GM12878 (cell line): ENCODE data around the gene CD69. TPM values are rescaled to one million over a fixed set of nuclear protein-coding genes. Genes with fewer than 3 reads are reported as not detected.

Experiments used
- ATAC-seq: fragments of 200-7000 bp; cut with Tn5 transposase; 3 replicates; pipeline ENCODE4 v1.9.1; 2020; ENCODE audit warnings: mild to moderate bottlenecking, moderate library complexity
- BruUV-seq: library from RNA; stranded (reverse); fragments of 400-500 nt; replicated peaks from 2 replicates; lab custom pipeline; 2021; lab: Mats Ljungman, UMichigan
- CTCF ChIA-PET: fragments of 300-600 bp; sonication (Branson Sonifier 250); formaldehyde crosslinking; extraction: SDS; loops from one replicate; lab custom pipeline; 2021; ENCODE audit warnings: inconsistent platforms; lab: Yijun Ruan, JAX
- POLR2A ChIA-PET: fragments of 350-600 bp; formaldehyde crosslinking; extraction: SDS; loops from one replicate; lab custom pipeline; 2021; ENCODE audit warnings: inconsistent platforms; lab: Charles Lee
- RAD21 ChIA-PET: fragments of 300-600 bp; sonication (Branson Sonifier 250); formaldehyde crosslinking; loops from one replicate; lab custom pipeline; 2023; ENCODE audit warnings: antibody characterized with exemption; ENCODE audit not compliant: unreplicated experiment; lab: Charles Lee
- SMC1A ChIA-PET: fragments of 300-600 bp; sonication (Branson Sonifier 250); formaldehyde crosslinking; loops from one replicate; lab custom pipeline; 2023; ENCODE audit not compliant: unreplicated experiment, uncharacterized antibody; lab: Charles Lee
- DNase-seq: peaks from one replicate; pipeline ENCODE4 v3.0.0-alpha.2; 2011; ENCODE audit warnings: low read depth, low spot score
- FAIRE-seq: peaks from 3 replicates; lab custom pipeline; 2011; peaks lifted over from hg19 to GRCh38; lab: Jason Lieb, UNC
- H2AFZ ChIP-seq: 2 replicates; pipeline ENCODE4 v1.6.0; 2011; ENCODE audit warnings: low read depth, low read length, control low read depth; ENCODE audit not compliant: control insufficient read depth
- H3K27ac ChIP-seq: 2 replicates; pipeline ENCODE4 v1.5.1; 2011; ENCODE audit warnings: control low read depth; ENCODE audit not compliant: control insufficient read depth, insufficient read depth
- H3K27me3 ChIP-seq, 2 experiments: replicated peaks in 1 of 2; 2 replicates each; pipeline versions ENCODE4 v1.6.0 to v1.6.1; 2011; ENCODE audit warnings: low read length in 1 of 2; ENCODE audit not compliant: control insufficient read depth in 2 of 2, insufficient read depth in 2 of 2
- H3K36me3 ChIP-seq, 2 experiments: 2 replicates each; pipeline ENCODE4 v1.5.1; 2011; ENCODE audit warnings: low read length in 1 of 2; ENCODE audit not compliant: control insufficient read depth in 2 of 2, insufficient read depth in 2 of 2
- H3K4me1 ChIP-seq: 2 replicates; pipeline ENCODE4 v1.6.1; 2011; ENCODE audit warnings: mild to moderate bottlenecking, low read length, moderate library complexity, mixed read lengths; ENCODE audit not compliant: control insufficient read depth, insufficient read depth
- H3K4me2 ChIP-seq: 2 replicates; pipeline ENCODE4 v1.6.0; 2011; ENCODE audit warnings: control low read depth; ENCODE audit not compliant: control insufficient read depth, insufficient read depth
- H3K4me3 ChIP-seq: fragments of 200-600 bp; sonication (generic); 2 replicates; pipeline ENCODE4 v1.5.1; 2016
- H3K79me2 ChIP-seq: 2 replicates; pipeline ENCODE4 v1.6.0; 2011; ENCODE audit warnings: low read length; ENCODE audit not compliant: control insufficient read depth, insufficient read depth
- H3K9ac ChIP-seq: 2 replicates; pipeline ENCODE4 v1.8.0; 2011; ENCODE audit warnings: low read length, control low read depth, mixed read lengths; ENCODE audit not compliant: control insufficient read depth, insufficient read depth
- H3K9me3 ChIP-seq: replicated peaks from 3 replicates; pipeline ENCODE4 v1.5.1; 2011; ENCODE audit warnings: mild to moderate bottlenecking, low read length; ENCODE audit not compliant: control insufficient read depth, insufficient read depth
- H4K20me1 ChIP-seq: 2 replicates; pipeline ENCODE4 v1.6.0; 2011; ENCODE audit not compliant: control insufficient read depth, insufficient read depth
- EZH2 ChIP-seq: IDR thresholded peaks from 2 replicates; pipeline ENCODE4 v1.6.1; 2012; ENCODE audit warnings: low read depth, mild to moderate bottlenecking, control low read depth, inconsistent platforms, low read length, borderline replicate concordance; ENCODE audit not compliant: control insufficient read depth
- IKZF1 ChIP-seq: fragments of 450-650 bp; conservative IDR thresholded peaks from 2 replicates; pipeline ENCODE4 v1.6.1; 2017; ENCODE audit warnings: antibody characterized with exemption, mild to moderate bottlenecking
- IKZF2 ChIP-seq, 2 experiments: fragments of 450-650 bp; IDR thresholded peaks; 2 replicates each; pipeline ENCODE4 v1.6.1; 2017; ENCODE audit warnings: mild to moderate bottlenecking in 2 of 2, moderate library complexity in 2 of 2
- POLR2AphosphoS2 ChIP-seq: IDR thresholded peaks from 2 replicates; pipeline ENCODE4 v1.6.1; 2011; ENCODE audit warnings: low read depth, mild to moderate bottlenecking, low read length, improper control_type of control experiment, moderate library complexity
- RCOR1 ChIP-seq: conservative IDR thresholded peaks from 2 replicates; pipeline ENCODE4 v1.6.1; 2012; ENCODE audit warnings: low read depth, low read length, improper control_type of control experiment
- STAT1 ChIP-seq: fragments of 450-650 bp; conservative IDR thresholded peaks from 2 replicates; pipeline ENCODE4 v1.6.1; 2014; ENCODE audit warnings: antibody characterized with exemption, mild to moderate bottlenecking
- TBL1XR1 ChIP-seq: IDR thresholded peaks from 2 replicates; pipeline ENCODE4 v1.6.1; 2012; ENCODE audit warnings: low read depth, low read length, improper control_type of control experiment
- TCF3 ChIP-seq: IDR thresholded peaks from 2 replicates; pipeline ENCODE4 v1.6.1; 2012; ENCODE audit warnings: low read depth, mild to moderate bottlenecking, low read length, borderline replicate concordance; ENCODE audit not compliant: insufficient read depth
- ZNF217 ChIP-seq: fragments of 450-650 bp; IDR thresholded peaks from 2 replicates; pipeline ENCODE4 v1.6.1; 2017; ENCODE audit warnings: antibody characterized with exemption, mild to moderate bottlenecking
- WGBS: methylation state at CpG from one replicate; pipeline ENCODE4 v1.1.6; 2016; ENCODE audit warnings: low lambda C conversion rate; ENCODE audit not compliant: insufficient replicate concordance, insufficient coverage; ENCODE audit errors: missing lambda C conversion rate; 5-methylcytosine and 5-hydroxymethylcytosine counted together
- in situ Hi-C: fragments of 300-500 bp; cut with MboI; formaldehyde crosslinking; loops from 9 replicates; pipeline ENCODE4 v1.14.3; 2018; ENCODE audit warnings: mixed read lengths
- intact Hi-C: fragments of 100-400 bp; cut with micrococcal nuclease; formaldehyde crosslinking; loops from one replicate; pipeline ENCODE4 v1.14.2; 2022; ENCODE audit not compliant: unreplicated experiment
- polyA plus RNA-seq, 11 experiments: library from polyadenylated mRNA; depleted of rRNA in 4 of 11; unstranded in 6 of 11; stranded (reverse) in 5 of 11; fragments of >200 nt; fragmentation: Nextera tagmentation in 4 of 11; fragmentation: Illumina TruSeq in 1 of 11; extraction: Ambion mirVana in 4 of 11; extraction: Trizol in 1 of 11; gene quantifications; 1 replicate in 1 of 11; 2 replicates in 10 of 11; pipeline versions ENCODE4 v1.2.1 to v1.2.3, GENCODE V29; 2011 to 2016; ENCODE audit warnings: inconsistent platforms in 2 of 11, missing spikeins in 2 of 11, low read depth in 1 of 11
- total RNA-seq, 4 experiments: library from RNA; depleted of rRNA in 3 of 4; stranded (reverse); fragments of >200 nt in 3 of 4; fragmentation: Illumina TruSeq in 1 of 4; extraction: Trizol in 1 of 4; gene quantifications; 2 replicates each; pipeline versions ENCODE4 v1.2.1 to v1.2.3, GENCODE V29; 2013 to 2021
- TF ChIP-seq, protein P1 (sequence below): IDR thresholded peaks from 2 replicates; pipeline ENCODE4 v1.6.1; 2011; ENCODE audit warnings: borderline replicate concordance, low read depth, mild to moderate bottlenecking, moderate library complexity, low read length; ENCODE audit not compliant: insufficient read depth, poor library complexity, severe bottlenecking
- TF ChIP-seq, protein P2 (sequence below): fragments of 450-650 bp; IDR thresholded peaks from 2 replicates; pipeline ENCODE4 v1.6.1; 2017; ENCODE audit warnings: mild to moderate bottlenecking, low read depth, inconsistent platforms; ENCODE audit not compliant: poor library complexity, severe bottlenecking
- TF ChIP-seq, protein P3 (sequence below): fragments of 450-650 bp; IDR thresholded peaks from 2 replicates; pipeline ENCODE4 v1.6.1; 2017; ENCODE audit warnings: mild to moderate bottlenecking, moderate library complexity
- TF ChIP-seq, protein P4 (sequence below): fragments of 450-650 bp; IDR thresholded peaks from 2 replicates; pipeline ENCODE4 v1.6.1; 2018; ENCODE audit warnings: borderline replicate concordance, mild to moderate bottlenecking; ENCODE audit not compliant: partially characterized antibody

CD69 gene
- total and polyA plus RNA-seq, 10 of the 15 experiments (the other 5 are each of a cell fraction or from before 2014, with no cell fraction given), result 7.3 to 156 (median 15.0) TPM

DNA sequence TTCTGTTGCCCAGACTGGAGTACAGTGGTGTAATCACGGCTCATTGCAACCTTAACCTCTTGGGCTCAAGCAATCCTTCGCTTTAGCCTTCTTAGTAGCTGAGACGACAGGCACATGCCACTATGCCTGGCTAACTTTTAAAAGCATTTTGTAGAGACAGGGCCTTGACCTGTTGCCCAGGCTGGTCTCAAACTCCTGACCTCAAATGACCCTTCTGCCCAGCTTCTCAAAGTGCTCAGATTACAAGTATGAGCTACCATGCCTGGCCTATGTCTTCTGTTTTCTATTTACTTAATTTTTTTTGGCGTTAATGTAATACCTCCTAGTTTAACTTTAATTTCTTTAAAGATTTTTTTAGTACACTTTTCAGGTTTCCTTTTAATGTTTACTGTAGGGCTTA, 46.0 kb upstream of the CD69 start:
- WGBS, result 48% methylated on average over 4 of the region's 4 CpGs
- in situ Hi-C loops (no loop called here), intact Hi-C loops (no loop called here)
- no peaks in the 10 kb centered on the region for H3K79me2 ChIP-seq
- H3K27me3 ChIP-seq, result no peaks in the 10 kb centered on the region; a peak in 1 of 4 replicates
- RAD21 ChIA-PET, result interaction anchor here (2.2 to 3.4 kb wide), 2 partner anchors 8 to 57 kb away, joined by 6 to 15 read pairs; no protein-coding TSS in a partner anchor
- POLR2A ChIA-PET, result no interaction called here
- ATAC-seq (no peak), FAIRE-seq (no peak), DNase-seq (no peak)
- no TSS peak for BruUV-seq
- no peaks in the 10 kb centered on the region for H3K4me1 ChIP-seq
- no peaks in the 10 kb centered on the region for H4K20me1 ChIP-seq
- no peaks in the 10 kb centered on the region for H3K36me3 ChIP-seq
- CTCF ChIA-PET, result interaction anchor here (1.2 to 7.8 kb wide), 5 partner anchors 8 to 133 kb away, joined by 4 to 67 read pairs (median 5); no protein-coding TSS in a partner anchor
- H3K4me3 ChIP-seq, result no peak overlapping the region
- H3K4me2 ChIP-seq, result no peak overlapping the region
- no peak overlapping the region for H3K27ac ChIP-seq
- no peak overlapping the region for H2AFZ ChIP-seq
- no peaks in the 10 kb centered on the region for H3K9me3 ChIP-seq
- no peak overlapping the region for H3K9ac ChIP-seq
- SMC1A ChIA-PET, result interaction anchor here (1.2 to 6.5 kb wide), 3 partner anchors 9 to 61 kb away, joined by 3 to 34 read pairs (median 5); no protein-coding TSS in a partner anchor
- TF ChIP-seq TBL1XR1 (no peak), ZNF217 (no peak), STAT1 (no peak), IKZF2 (IDR thresholded peaks at IDR 0.05) (no peak), POLR2AphosphoS2 (no peak), RCOR1 (no peak), IKZF1 (no peak), TCF3 (no peak), EZH2 (no peak)
- TF ChIP-seq, protein P1, sequence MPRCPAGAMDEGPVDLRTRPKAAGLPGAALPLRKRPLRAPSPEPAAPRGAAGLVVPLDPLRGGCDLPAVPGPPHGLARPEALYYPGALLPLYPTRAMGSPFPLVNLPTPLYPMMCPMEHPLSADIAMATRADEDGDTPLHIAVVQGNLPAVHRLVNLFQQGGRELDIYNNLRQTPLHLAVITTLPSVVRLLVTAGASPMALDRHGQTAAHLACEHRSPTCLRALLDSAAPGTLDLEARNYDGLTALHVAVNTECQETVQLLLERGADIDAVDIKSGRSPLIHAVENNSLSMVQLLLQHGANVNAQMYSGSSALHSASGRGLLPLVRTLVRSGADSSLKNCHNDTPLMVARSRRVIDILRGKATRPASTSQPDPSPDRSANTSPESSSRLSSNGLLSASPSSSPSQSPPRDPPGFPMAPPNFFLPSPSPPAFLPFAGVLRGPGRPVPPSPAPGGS, result no peak
- TF ChIP-seq, protein P2, sequence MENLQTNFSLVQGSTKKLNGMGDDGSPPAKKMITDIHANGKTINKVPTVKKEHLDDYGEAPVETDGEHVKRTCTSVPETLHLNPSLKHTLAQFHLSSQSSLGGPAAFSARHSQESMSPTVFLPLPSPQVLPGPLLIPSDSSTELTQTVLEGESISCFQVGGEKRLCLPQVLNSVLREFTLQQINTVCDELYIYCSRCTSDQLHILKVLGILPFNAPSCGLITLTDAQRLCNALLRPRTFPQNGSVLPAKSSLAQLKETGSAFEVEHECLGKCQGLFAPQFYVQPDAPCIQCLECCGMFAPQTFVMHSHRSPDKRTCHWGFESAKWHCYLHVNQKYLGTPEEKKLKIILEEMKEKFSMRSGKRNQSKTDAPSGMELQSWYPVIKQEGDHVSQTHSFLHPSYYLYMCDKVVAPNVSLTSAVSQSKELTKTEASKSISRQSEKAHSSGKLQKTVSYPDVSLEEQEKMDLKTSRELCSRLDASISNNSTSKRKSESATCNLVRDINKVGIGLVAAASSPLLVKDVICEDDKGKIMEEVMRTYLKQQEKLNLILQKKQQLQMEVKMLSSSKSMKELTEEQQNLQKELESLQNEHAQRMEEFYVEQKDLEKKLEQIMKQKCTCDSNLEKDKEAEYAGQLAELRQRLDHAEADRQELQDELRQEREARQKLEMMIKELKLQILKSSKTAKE, result no peak
- TF ChIP-seq, protein P3, sequence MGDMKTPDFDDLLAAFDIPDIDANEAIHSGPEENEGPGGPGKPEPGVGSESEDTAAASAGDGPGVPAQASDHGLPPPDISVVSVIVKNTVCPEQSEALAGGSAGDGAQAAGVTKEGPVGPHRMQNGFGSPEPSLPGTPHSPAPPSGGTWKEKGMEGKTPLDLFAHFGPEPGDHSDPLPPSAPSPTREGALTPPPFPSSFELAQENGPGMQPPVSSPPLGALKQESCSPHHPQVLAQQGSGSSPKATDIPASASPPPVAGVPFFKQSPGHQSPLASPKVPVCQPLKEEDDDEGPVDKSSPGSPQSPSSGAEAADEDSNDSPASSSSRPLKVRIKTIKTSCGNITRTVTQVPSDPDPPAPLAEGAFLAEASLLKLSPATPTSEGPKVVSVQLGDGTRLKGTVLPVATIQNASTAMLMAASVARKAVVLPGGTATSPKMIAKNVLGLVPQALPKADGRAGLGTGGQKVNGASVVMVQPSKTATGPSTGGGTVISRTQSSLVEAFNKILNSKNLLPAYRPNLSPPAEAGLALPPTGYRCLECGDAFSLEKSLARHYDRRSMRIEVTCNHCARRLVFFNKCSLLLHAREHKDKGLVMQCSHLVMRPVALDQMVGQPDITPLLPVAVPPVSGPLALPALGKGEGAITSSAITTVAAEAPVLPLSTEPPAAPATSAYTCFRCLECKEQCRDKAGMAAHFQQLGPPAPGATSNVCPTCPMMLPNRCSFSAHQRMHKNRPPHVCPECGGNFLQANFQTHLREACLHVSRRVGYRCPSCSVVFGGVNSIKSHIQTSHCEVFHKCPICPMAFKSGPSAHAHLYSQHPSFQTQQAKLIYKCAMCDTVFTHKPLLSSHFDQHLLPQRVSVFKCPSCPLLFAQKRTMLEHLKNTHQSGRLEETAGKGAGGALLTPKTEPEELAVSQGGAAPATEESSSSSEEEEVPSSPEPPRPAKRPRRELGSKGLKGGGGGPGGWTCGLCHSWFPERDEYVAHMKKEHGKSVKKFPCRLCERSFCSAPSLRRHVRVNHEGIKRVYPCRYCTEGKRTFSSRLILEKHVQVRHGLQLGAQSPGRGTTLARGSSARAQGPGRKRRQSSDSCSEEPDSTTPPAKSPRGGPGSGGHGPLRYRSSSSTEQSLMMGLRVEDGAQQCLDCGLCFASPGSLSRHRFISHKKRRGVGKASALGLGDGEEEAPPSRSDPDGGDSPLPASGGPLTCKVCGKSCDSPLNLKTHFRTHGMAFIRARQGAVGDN, result no peak
- TF ChIP-seq, protein P4, sequence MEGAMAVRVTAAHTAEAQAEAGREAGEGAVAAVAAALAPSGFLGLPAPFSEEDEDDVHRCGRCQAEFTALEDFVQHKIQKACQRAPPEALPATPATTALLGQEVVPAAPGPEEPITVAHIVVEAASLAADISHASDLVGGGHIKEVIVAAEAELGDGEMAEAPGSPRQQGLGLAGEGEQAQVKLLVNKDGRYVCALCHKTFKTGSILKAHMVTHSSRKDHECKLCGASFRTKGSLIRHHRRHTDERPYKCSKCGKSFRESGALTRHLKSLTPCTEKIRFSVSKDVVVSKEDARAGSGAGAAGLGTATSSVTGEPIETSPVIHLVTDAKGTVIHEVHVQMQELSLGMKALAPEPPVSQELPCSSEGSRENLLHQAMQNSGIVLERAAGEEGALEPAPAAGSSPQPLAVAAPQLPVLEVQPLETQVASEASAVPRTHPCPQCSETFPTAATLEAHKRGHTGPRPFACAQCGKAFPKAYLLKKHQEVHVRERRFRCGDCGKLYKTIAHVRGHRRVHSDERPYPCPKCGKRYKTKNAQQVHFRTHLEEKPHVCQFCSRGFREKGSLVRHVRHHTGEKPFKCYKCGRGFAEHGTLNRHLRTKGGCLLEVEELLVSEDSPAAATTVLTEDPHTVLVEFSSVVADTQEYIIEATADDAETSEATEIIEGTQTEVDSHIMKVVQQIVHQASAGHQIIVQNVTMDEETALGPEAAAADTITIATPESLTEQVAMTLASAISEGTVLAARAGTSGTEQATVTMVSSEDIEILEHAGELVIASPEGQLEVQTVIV, result no peak
